Right forelimb (tissue), 1 donor: Measurements from ENCODE around the gene NPAT.
"Not testable (repeated sequence)": the region's sequence is repeated elsewhere in the genome, so short reads cannot be mapped to it uniquely, and the experiment has no call there.

Experiments used
- DNase-seq: peaks from one replicate; pipeline ENCODE4 v3.0.0-alpha.2; 2018

NPAT gene

GRCh38 chr11:108147150-108147549 is 75.3 kb downstream of the NPAT start:
- no peak for DNase-seq

- DNase-seq = no peak
These were observed 77.8 kb downstream of the NPAT start for GRCh38 chr11:108144615-108145014.

- DNase-seq = no peak
These were observed 80.1 kb downstream of the NPAT start for GRCh38 chr11:108142304-108142703.

GRCh38 chr11:108137212-108137611 is 85.2 kb downstream of the NPAT start:
- DNase-seq = no peak

- no peak for DNase-seq
These were observed 86.4 kb downstream of the NPAT start for GRCh38 chr11:108135845-108136544.

GRCh38 chr11:108132993-108133538 is 89.4 kb downstream of the NPAT start:
- not testable (repeated sequence) for DNase-seq

- DNase-seq = no peak
These were observed 90.4 kb downstream of the NPAT start for GRCh38 chr11:108131993-108132392.

- no peak for DNase-seq
These were observed 93.7 kb downstream of the NPAT start for GRCh38 chr11:108128772-108129171.

- no peak for DNase-seq
These were observed 97.3 kb downstream of the NPAT start for GRCh38 chr11:108125096-108125495.

- no peak for DNase-seq
These were observed 100.2 kb downstream of the NPAT start for GRCh38 chr11:108122166-108122628.

- peak; percentile 99 for DNase-seq
These were observed 100.9 kb downstream of the NPAT start, which contains the start of gene ACAT1 for GRCh38 chr11:108121274-108122155. Gene ACAT1 (plus strand): TSS chr11:108121567. CDS start chr11:108121607, 40 bp downstream.

GRCh38 chr11:108120936-108121273 is 101.5 kb downstream of the NPAT start:
- DNase-seq = not testable (repeated sequence)

GRCh38 chr11:108117746-108118371 is 104.6 kb downstream of the NPAT start:
- DNase-seq = no peak

GRCh38 chr11:108115500-108116140 is 106.8 kb downstream of the NPAT start:
- peak; percentile 87 for DNase-seq

GRCh38 chr11:108112057-108112456 is 110.4 kb downstream of the NPAT start:
- no peak for DNase-seq

GRCh38 chr11:108111126-108111525 is 111.3 kb downstream of the NPAT start:
- no peak for DNase-seq
